GM20431 (cell line): ENCODE data around the gene ZNF133.
"Not testable (repeated sequence)": the region's sequence is repeated elsewhere in the genome, so short reads cannot be mapped to it uniquely, and the experiment has no call there.

ENCODE experiments used
- in situ Hi-C: fragments of 300-500 bp; cut with MseI, MboI; formaldehyde crosslinking; loops from one replicate; pipeline ENCODE4 v1.15.0; 2020; ENCODE audit warnings: low sequenced_read_pairs; ENCODE audit not compliant: unreplicated experiment

Gene ZNF133

GRCh38 chr20:18287915-18288748 lies at the start of gene ZNF133:
Gene ZNF133, plus strand, starts transcription at chr20:18288527. Its CDS starts 17,160 bp downstream, at chr20:18305687.
- in situ Hi-C loops, result no loop called here

- in situ Hi-C loops, result no loop called here
These were observed 47.3 kb upstream of the ZNF133 start for GRCh38 chr20:18240997-18241396.

DNA sequence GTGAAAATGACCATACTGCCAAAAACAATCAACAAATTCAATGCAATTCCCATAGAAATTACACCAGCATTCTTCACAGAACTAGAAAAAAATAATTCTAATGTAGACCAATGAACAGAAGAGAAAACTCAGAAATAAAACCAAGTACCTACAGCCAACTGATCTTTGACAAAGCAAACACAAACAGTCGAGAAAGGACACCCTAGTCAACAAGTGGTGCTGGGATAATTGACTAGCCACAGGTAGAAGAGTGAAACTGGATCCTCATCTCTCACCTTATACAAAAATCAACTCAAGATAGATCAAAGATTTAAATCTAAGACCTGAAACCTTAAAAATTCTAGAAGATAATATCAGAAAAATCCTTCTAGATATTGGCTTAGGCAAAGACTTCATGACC lies 44.5 kb upstream of the ZNF133 start:
- in situ Hi-C loops, result no loop called here

DNA sequence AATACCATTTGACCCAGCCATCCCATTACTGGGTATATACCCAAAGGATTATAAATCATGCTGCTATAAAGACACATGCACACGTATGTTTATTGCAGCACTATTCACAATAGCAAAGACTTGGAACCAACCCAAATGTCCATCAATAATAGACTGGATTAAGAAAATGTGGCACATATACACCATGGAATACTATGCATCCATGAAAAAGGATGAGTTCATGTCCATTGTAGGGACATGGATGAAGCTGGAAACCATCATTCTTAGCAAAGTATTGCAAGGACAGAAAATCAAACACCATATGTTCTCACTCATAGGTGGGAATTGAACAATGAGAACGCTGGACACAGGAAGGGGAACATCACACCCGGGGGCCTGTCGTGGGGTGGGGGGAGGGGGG lies 39.8 kb upstream of the ZNF133 start:
- in situ Hi-C loops, result not testable (repeated sequence)

DNA sequence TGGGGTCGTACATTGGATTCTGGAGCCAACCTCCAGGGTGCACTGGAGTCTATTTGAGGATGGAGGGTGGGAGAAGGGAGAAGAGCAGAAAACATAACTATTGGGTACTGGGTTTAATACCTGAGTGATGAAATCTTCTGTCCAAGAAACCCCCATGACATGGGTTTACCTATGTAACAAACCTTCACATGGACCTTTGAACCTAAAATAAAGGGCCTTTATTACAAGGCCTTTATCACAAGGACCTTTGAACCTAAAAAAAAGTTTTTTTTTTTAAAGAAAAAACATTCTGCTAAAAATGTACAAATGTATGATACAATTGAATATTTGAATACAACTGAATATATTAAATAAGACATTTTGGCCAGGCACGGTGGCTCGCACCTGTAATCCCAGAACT lies 38.1 kb upstream of the ZNF133 start:
- in situ Hi-C loops, result no loop called here

- in situ Hi-C loops, result no loop called here
These were observed 35.5 kb upstream of the ZNF133 start for GRCh38 chr20:18252597-18253451.

GRCh38 chr20:18254615-18255014 lies 33.7 kb upstream of the ZNF133 start:
- in situ Hi-C loops, result no loop called here

DNA sequence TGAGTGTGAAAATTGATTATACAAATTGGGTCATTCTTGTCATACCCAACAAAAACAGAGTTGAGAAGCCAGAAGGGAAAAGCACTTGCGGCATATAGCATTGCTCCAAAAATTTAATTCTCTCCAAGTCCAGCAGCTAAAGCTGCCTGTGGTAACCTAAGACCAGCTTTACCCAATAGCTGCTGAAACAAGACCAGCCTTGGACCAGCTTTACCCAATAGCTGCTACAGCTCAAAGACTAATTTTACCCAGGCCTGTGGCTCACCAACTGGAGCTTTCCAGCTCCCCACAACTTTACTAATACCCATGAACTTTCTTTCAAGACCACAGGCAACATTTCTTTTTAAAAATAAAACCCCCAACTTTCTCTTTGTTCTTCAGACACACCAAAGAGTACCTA lies 32.8 kb upstream of the ZNF133 start:
- in situ Hi-C loops, result no loop called here

DNA sequence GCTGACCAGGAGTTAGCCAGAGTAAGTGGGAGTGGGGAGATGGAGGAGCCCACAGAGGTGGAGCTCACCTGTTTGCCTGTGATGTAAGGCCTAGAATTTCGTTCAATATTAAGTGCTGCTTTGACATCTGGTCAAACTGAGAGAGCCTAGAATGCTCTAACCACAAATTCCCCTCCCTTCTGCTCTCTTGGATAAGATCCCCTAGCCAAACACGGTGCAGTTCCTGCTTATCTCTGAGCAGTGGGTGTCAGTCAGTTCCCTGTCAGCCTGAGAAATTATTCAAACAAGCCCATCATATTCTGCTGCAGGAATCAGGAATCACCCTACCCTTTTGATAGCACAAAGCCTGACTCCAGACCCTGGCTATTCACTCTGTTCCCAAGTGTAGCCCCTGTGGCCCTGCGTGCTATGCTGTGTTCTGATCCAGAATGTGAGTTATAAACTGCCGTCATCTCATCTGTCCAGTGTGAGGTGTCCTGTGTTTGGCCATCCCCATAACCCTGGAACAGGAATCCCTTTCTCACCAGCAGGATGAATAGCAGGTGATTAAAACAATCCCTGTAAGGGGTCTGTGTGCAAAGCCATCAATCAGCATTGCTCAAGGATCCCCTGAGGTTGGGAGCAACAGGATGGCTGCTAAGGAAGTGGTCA lies 31.8 kb upstream of the ZNF133 start:
- in situ Hi-C loops, result no loop called here

GRCh38 chr20:18258126-18258860 lies 30.0 kb upstream of the ZNF133 start:
- in situ Hi-C loops, result no loop called here

GRCh38 chr20:18259730-18260129 lies 28.6 kb upstream of the ZNF133 start:
- in situ Hi-C loops, result no loop called here

DNA sequence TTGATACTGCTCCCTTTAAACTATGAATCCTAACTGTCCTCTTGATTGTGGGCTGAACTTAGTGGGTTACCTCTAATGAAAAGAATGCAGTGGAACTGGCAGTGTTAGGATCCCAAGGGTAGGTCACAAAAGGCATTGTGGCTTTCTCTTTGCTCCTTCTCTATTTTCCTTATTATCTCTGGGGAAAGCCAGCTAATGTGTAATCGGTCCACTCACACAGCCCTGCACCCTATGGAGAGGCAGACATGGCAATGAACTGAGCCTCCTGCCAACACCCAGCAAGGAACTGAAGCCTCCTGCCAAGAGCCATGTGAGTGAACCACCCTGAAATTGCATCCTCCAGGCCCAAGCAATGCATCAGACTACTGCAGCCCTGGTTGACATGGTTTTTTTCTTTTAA lies 24.6 kb upstream of the ZNF133 start:
- in situ Hi-C loops, result no loop called here

- in situ Hi-C loops, result no loop called here
These were observed 22.9 kb upstream of the ZNF133 start for GRCh38 chr20:18265441-18265840.

- in situ Hi-C loops, result no loop called here
These were observed 22.0 kb upstream of the ZNF133 start for GRCh38 chr20:18266282-18266681.

DNA sequence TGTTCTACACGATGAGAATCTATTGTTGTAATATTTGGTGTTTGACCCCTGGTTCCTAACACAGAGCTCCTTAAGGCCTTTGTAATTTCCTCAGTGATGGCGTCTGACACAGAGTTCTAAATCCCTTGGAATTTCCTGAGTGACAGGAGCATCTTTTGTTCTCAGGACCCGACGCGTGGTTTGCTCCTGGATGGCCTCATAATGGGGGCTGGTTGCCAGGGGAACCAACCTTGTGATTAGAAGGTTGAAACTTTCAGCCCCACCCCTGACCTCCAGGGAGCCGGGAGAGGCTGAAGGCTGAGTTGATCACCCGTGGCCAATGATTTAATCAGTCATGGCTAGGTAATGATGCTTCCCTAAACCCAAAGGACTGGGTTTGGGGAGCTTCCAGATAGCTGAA lies 20.5 kb upstream of the ZNF133 start:
- in situ Hi-C loops, result no loop called here

GRCh38 chr20:18271160-18271559 lies 17.2 kb upstream of the ZNF133 start:
- in situ Hi-C loops, result no loop called here

DNA sequence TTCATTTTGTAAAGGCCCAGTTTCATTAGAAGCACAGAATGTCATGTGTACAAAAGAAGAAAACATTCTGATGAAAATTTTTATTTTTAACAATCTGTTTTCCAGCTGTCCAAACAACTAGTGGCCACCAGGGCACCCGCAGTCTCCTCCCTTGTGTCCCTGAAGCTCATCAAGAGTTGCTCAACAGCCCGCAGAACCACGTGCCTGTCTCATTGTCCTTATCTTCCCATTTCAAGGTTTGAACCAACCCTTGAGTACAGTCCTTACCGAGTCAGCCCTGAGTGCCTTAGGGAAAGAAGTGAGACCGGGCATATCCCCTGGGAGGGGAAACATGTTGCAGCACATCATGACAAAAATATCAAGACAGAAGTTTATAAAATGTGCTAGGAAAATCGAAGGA lies 15.9 kb upstream of the ZNF133 start:
- in situ Hi-C loops, result no loop called here

GRCh38 chr20:18273738-18274137 lies 14.6 kb upstream of the ZNF133 start:
- in situ Hi-C loops, result no loop called here

DNA sequence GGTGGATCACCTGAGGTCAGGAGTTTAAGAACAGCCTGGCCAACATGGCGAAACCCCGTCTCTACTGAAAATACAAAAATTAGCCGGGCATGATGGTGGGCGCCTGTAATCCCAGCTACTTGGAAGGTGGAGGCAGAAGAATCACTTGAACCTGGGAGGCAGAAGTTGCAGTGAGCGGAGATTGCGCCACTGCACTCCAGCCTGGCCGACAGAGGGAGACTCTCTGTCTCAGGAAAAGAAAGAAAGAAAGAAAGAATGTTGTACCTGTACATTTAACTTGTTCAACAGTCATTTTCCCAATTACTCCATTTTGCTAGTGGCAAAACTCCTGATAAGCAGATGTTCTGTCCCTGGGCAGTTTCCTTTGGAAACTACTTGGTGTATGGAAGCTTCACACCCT lies 12.4 kb upstream of the ZNF133 start:
- in situ Hi-C loops, result not testable (repeated sequence)

- in situ Hi-C loops, result no loop called here
These were observed 11.5 kb upstream of the ZNF133 start for GRCh38 chr20:18276821-18277220.
